Left colon (tissue), 2 donors: ENCODE results near the gene LRRC56. TPM values are rescaled to one million over a fixed set of nuclear protein-coding genes. Genes with fewer than 3 reads are reported as not detected.

Experiments used
- ATAC-seq: fragments of 200-7000 bp; cut with Tn5 transposase; one replicate; pipeline ENCODE4 v1.9.1; 2020; ENCODE audit warnings: mild to moderate bottlenecking, moderate library complexity
- DNase-seq, 2 donors: peaks; one replicate each; pipeline ENCODE4 v3.0.0-alpha.2; 2020
- intact Hi-C, 2 donors: fragments of 100-400 bp; cut with DNase I in 1 of 2; cut with micrococcal nuclease in 1 of 2; formaldehyde crosslinking; loops; one replicate each; pipeline versions ENCODE4 v1.11.2 to v1.14.0; 2022; cut with DNase I, micrococcal nuclease
- total RNA-seq, 2 donors: library from RNA; stranded (reverse); fragmentation: NEBNext Ultra II Directional; extraction: Animal tissue kit (Norgen Biotek cat#: 25700); gene quantifications; one replicate each; pipeline ENCODE4 v1.2.1, GENCODE V29; 2021
- donor health status: DM: no; HTN: no; CAD: no.
- donor health status: DM: yes; HTN: yes; CAD: no.

LRRC56 gene
- total RNA-seq, 2 donors from 2014 or later, result 3.7 to 4.7 TPM

DNA sequence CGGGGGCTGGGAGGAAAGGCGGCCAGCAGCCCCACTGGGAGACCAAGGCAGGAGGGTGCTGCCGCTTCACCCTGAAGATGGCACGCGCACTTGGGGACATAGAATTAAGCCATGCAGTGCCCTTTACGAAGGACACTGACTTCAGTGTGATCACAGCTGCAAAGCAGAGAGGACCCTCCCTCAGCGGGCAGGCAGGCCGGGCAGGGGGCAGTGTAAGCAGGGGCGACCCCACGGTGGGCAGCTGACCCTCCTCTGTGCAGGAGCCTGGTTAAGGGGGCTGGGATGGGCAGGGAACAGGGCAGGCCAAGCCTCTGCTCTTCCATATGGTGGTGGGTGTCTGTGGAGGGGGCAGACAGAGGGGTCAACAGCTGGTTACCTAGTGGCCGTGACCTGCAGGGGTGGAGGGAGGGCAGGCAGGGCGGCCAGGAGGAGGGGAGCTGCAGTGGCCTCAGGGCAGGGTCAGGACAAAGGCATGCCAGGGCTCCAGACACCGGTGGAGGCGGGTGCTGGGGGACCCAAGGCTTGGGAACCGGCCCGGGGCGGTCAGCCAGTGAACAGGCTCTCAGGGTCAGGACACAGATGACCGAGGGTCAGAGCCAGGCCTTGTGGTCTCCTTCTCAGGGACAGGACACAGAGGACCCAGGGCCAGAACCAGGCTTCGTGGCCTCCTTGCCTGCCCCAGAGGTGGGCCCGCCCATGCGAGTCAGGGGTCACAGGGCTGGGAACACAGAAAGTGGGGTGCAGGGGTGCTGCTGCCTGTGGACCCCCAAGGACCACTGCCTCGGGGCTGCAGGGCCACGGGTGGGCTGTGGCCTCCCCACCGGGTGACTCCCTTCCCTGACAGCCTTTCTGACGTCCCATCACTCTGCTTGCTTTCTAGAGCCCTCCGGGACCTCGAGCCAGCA is 16.0 kb downstream of the LRRC56 start:
- no peak for DNase-seq
- no peak for ATAC-seq
- intact Hi-C loops, result loop anchor here in 1 of 2 donors (10.0 kb wide), 1 partner anchor 171 kb away; no protein-coding TSS in a partner anchor

- no peak for ATAC-seq
- intact Hi-C loops, result loop anchor here in 1 of 2 donors (10.0 kb wide), 1 partner anchor 171 kb away; no protein-coding TSS in a partner anchor
- DNase-seq, result no peak
Observed at GRCh38 chr11:553988-554340, 16.6 kb downstream of the LRRC56 start.

DNA sequence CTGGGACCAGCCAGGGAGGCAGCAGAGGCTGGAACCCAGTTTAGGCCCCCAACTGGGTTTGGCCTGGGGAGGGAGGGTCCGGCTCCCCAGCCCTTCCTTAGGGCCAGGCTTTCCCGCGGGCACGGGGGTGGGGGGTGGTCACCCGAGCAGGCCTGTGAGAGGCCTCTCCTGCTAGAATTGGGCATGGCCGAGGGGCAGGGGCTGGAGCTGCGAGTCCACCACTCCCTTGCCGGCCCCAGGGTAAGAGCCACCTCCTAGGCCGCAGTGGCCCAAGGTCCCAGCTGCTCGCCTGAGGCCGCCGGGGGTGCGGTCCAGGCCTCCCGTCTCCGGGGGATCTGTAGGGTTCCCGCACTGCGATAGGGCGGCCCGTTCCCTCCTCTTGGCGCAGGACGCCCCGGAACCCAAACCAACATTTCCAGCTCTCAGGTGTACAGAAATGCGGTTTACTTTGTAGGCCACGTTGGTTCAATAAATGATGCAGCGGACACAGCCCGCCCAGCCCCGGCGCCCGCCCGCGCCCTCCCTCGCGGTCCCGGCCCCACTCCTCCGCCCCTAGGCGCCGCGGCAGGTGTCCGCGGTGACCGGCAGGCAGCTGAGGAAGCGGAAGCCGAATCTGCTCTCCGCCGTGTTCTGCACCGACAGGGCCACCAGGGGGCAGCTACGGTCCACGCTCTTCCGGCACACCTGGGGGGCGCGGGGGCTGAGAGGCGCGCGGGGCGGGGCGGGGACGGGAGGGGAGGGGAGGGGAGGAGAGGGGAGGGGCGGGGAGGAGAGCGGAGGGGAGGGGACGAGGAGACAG is 17.3 kb downstream of the LRRC56 start:
- DNase-seq, result peak in 1 of 2 donors; percentile 85
- intact Hi-C loops, result loop anchor here in 1 of 2 donors (10.0 kb wide), 1 partner anchor 170 kb away; no protein-coding TSS in a partner anchor
- peak; percentile 71 for ATAC-seq

GRCh38 chr11:555227-555779 is 18.0 kb downstream of the LRRC56 start:
- ATAC-seq (peak; percentile 16), DNase-seq (peak in 1 of 2 donors; percentile 56)
- intact Hi-C loops, result loop anchor here in 1 of 2 donors (10.0 kb wide), 1 partner anchor 169 kb away; no protein-coding TSS in a partner anchor

DNA sequence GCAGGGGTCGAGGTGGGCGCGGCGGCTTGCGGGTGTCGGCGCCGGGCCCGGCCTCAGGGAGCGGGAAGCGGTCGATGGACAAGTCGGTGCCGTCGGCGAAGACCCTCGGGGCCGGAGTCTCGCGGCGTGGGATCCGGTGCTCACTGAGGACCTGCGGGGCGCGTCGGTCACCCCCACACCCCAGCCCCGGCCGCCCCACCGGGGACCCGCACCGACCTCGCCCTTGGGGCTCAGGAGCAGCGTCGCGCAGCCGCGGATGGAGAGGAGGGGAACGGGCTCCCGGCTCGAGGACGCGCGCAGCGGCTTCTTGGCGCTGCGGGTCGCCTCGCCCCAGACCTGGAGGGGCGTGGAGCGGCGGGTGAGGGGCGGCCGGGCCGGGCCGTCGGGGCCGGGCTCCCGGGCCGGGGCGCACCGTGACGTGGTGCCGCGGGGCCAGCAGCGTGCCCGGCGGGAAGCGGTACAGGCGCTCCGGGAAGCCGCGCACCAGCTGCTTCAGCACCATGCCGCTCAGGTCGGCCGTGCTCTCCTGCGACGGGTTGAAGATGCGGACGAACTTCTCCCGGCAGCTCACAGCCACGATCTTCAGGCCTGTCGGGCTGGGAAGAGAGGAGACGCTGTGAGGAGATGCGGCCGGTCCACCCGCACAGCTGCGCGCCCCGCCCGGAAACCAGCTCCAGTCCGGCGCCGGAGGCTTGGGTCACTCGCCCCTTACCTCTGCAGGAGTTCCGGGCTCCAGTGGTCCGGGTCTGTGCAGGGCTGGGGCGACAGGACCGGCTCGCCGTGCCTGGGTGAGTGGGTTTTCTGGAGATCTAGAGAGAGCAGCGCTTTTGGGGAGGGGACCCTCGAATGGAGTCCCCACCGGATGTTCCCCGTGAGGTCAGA is 18.7 kb downstream of the LRRC56 start:
- intact Hi-C loops, result loop anchor here in 1 of 2 donors (10.0 kb wide), 1 partner anchor 169 kb away; no protein-coding TSS in a partner anchor
- DNase-seq (no peak), ATAC-seq (no peak)

DNA sequence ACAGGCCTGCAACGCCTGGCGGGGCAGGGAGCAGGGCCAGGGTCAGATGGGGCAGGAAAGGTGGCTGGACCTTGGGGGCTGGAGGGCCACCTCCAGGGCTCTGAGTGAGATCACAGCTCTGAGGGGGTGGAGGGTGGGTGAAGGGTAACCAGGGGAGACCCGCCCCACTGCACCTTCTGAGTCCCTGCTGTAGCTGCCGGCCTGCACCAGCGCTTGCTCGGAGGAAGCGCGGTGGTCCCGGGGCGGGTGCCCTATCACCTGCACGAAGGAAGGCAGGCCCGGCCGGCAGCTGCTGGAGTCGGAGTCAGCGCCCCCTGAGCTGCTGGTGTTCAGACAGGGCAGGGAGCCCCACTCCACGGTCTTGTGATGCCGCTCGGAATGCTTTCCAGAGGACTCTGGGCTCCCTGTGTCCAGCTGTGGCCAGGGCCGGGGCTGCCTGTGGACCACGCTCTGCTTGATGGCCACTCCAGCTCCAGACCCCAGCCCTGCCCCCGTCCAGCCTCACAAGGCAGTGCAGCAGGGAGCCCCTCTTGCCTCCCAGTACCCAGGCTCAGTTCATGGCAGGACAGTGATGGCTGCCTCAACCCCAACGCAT is 19.4 kb downstream of the LRRC56 start:
- ATAC-seq (no peak), DNase-seq (no peak)
- intact Hi-C loops, result loop anchor here in 1 of 2 donors (10.0 kb wide), 1 partner anchor 168 kb away; no protein-coding TSS in a partner anchor

DNA sequence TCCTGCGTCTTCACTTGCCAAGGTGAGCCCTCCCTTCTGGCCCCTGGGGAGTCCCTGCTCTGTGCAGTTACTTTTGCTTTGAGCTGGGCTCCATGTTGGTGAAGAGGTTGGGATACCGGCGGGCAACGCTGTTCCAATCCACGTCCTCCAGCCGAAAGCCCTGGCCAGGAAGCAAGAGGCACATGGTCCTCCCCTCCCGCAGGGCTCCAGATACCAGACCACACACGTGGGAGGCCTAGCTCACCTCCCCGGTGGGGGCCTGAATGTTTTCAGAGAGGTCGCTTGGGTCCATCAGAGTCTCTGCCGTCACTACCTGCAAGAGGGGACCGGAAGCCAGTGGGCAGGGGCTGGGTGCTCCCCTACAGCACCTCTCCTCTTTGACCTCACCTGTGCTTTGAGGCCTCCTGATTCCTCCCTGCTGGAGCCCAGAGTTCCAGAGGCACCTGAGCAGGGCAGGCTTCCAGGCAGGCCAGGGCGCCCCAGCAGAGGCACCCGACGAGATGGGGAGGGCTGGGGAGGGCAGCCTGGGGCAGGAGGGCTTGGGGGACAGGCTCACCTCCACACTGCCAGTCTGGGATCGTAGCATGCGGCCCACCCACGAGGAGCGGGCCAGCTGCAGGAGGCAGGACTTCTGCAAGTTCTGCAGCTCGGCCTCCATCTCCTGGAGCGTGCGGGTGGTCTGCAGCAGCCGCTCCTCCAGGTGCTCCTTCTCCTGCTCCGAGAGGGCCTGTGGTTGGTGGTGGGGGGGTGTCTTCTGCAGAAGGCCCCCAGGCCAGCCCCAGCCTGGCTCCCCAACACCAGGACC is 20.2 kb downstream of the LRRC56 start:
- no peak for ATAC-seq
- intact Hi-C loops, result loop anchor here in 1 of 2 donors (10.0 kb wide), 1 partner anchor 167 kb away; no protein-coding TSS in a partner anchor

DNA sequence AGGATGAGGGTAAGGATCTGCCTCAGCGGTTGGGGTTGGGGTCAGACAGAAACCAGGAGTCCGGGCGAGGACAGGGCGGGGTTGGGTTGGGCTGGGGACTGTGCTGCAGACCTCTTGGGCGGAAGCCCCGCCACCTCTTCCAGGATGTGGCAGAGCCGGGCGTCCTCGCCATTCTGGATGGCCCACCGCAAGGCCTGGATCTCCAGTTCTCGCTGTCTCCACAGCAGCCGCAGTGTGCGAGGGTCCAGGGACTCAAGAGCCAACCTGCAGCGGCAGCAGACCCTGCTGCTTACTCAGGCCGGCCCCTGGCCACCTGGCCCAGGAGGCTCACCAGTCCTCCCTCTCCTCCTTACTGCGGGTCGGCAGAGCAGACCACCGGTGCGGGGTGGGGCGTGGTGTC is 21.2 kb downstream of the LRRC56 start:
- intact Hi-C loops, result loop anchor here in 1 of 2 donors (10.0 kb wide), 1 partner anchor 166 kb away; no protein-coding TSS in a partner anchor
- ATAC-seq (no peak), DNase-seq (no peak)

More for the DNA sequence above, 20.2 kb downstream of the LRRC56 start:
- no peak for DNase-seq

GRCh38 chr11:559020-559620 is 21.8 kb downstream of the LRRC56 start:
- intact Hi-C loops, result loop anchor here in 1 of 2 donors (10.0 kb wide), 1 partner anchor 166 kb away; no protein-coding TSS in a partner anchor
- DNase-seq (no peak), ATAC-seq (no peak)

DNA sequence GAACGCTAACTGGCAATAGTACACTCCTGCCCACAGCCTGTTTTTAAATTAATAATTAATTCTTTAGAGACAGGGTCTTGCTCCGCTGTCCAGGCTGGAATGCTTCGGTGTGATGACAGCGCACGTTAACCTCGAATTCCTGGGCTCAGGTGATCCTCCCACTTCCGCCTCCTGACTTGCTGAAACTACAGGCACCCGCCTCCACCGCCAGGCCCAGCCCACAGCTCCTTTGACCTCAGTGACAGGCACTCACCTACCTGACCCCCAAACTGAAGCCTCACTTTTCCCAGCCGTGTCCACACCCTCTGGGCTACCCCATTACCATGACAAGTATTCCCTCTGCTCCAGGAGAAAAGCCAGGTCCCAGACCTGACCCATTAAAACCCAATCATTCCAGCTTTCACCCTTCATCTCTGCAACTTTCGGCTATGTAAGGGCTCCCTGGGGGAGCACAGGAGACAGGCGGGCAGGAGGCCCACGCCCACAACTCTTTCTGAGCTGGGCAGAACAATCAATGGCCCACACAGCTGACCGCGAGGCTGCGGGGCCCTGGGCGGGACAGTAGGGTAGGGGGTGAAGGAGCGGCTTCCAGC is 22.5 kb downstream of the LRRC56 start:
- peak; percentile 56 for ATAC-seq

GRCh38 chr11:560305-561147 is 23.2 kb downstream of the LRRC56 start, which contains the start of the genes LMNTD2 and RASSF7:
LMNTD2 (minus strand) TSS chr11:560738; CDS start chr11:560716, 22 bp downstream.
RASSF7 (plus strand) TSS chr11:560970; CDS start chr11:561769, 799 bp downstream.
- DNase-seq, result peak; percentile 92 to 96
- ATAC-seq, result peak; percentile 74
- intact Hi-C loops, result no loop called here

More for the DNA sequence above, 22.5 kb downstream of the LRRC56 start:
- intact Hi-C loops, result loop anchor here in 1 of 2 donors (10.0 kb wide), 1 partner anchor 165 kb away; no protein-coding TSS in a partner anchor
- peak; percentile 83 to 89 for DNase-seq

- intact Hi-C loops, result no loop called here
- peak; percentile 84 to 94 for DNase-seq
Observed at GRCh38 chr11:561148-562003, 24.0 kb downstream of the LRRC56 start.

DNA sequence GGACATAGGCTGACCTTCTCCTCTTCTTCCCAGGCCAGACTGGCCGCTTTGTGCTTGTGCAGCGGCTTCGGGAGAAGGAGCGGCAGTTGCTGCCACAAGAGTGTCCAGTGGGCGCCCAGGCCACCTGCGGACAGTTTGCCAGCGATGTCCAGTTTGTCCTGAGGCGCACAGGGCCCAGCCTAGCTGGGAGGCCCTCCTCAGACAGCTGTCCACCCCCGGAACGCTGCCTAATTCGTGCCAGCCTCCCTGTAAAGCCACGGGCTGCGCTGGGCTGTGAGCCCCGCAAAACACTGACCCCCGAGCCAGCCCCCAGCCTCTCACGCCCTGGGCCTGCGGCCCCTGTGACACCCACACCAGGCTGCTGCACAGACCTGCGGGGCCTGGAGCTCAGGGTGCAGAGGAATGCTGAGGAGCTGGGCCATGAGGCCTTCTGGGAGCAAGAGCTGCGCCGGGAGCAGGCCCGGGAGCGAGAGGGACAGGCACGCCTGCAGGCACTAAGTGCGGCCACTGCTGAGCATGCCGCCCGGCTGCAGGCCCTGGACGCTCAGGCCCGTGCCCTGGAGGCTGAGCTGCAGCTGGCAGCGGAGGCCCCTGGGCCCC is 24.8 kb downstream of the LRRC56 start:
- intact Hi-C loops, result no loop called here
- no peak for ATAC-seq
- DNase-seq, result no peak

More at GRCh38 chr11:561148-562003, 24.0 kb downstream of the LRRC56 start:
- peak; percentile 66 for ATAC-seq
